H9 (cell line): ENCODE measurements around the gene OR13J1. TPM values are rescaled to one million over a fixed set of nuclear protein-coding genes. Genes with fewer than 3 reads are reported as not detected.

Source experiments
- DNase-seq: peaks from one replicate; pipeline ENCODE4 v3.0.0-alpha.2; 2017
- H2AFZ ChIP-seq: one replicate; pipeline ENCODE4 v1.6.1; 2013; ENCODE audit warnings: mild to moderate bottlenecking, low read length, control low read depth, moderate library complexity
- H2AK5ac ChIP-seq: 2 replicates; pipeline ENCODE4 v1.6.1; 2013; ENCODE audit warnings: low read length, control low read depth, mixed read lengths; ENCODE audit not compliant: insufficient read length
- H2BK120ac ChIP-seq: one replicate; pipeline ENCODE4 v1.6.1; 2013; ENCODE audit warnings: low read depth, mild to moderate bottlenecking, low read length, control low read depth, inconsistent platforms; ENCODE audit not compliant: poor library complexity, severe bottlenecking
- H2BK12ac ChIP-seq: 2 replicates; pipeline ENCODE4 v1.6.1; 2013; ENCODE audit warnings: low read length, control low read depth, mixed read lengths, low read depth; ENCODE audit not compliant: insufficient read length
- H2BK15ac ChIP-seq: 2 replicates; pipeline ENCODE4 v1.6.1; 2013; ENCODE audit warnings: low read depth, low read length, control low read depth
- H2BK20ac ChIP-seq: one replicate; pipeline ENCODE4 v1.6.1; 2013; ENCODE audit warnings: low read depth, mild to moderate bottlenecking, low read length, control low read depth, inconsistent platforms; ENCODE audit not compliant: poor library complexity, severe bottlenecking
- H2BK5ac ChIP-seq: 2 replicates; pipeline ENCODE4 v1.6.1; 2013; ENCODE audit warnings: low read length, control low read depth, mixed read lengths; ENCODE audit not compliant: insufficient read length
- H3K14ac ChIP-seq: 2 replicates; pipeline ENCODE4 v1.6.1; 2013; ENCODE audit warnings: low read length, control low read depth; ENCODE audit not compliant: insufficient read depth
- H3K18ac ChIP-seq: 2 replicates; pipeline ENCODE4 v1.6.1; 2013; ENCODE audit warnings: low read depth, mild to moderate bottlenecking, mixed read lengths, low read length, control low read depth; ENCODE audit not compliant: insufficient read length
- H3K23ac ChIP-seq: 2 replicates; pipeline ENCODE4 v1.6.1; 2013; ENCODE audit warnings: low read length, control low read depth, mixed read lengths, low read depth; ENCODE audit not compliant: insufficient read length
- H3K23me2 ChIP-seq: 2 replicates; pipeline ENCODE4 v1.6.1; 2013; ENCODE audit warnings: low read depth, mild to moderate bottlenecking, mixed read lengths, low read length, control low read depth; ENCODE audit not compliant: insufficient read length, poor library complexity, severe bottlenecking
- H3K27ac ChIP-seq: 2 replicates; pipeline ENCODE4 v1.5.1; 2013; ENCODE audit warnings: low read length, control low read depth, mixed read lengths, low read depth; ENCODE audit not compliant: insufficient read length
- H3K27me3 ChIP-seq: 2 replicates; pipeline ENCODE4 v1.6.1; 2013; ENCODE audit warnings: low read length, control low read depth, inconsistent platforms; ENCODE audit not compliant: insufficient read depth
- H3K4ac ChIP-seq: 2 replicates; pipeline ENCODE4 v1.6.1; 2013; ENCODE audit warnings: low read depth, mild to moderate bottlenecking, control low read depth, inconsistent platforms, low read length, moderate library complexity
- H3K4me1 ChIP-seq: 2 replicates; pipeline ENCODE4 v1.6.1; 2013; ENCODE audit warnings: low read length, control low read depth, inconsistent platforms; ENCODE audit not compliant: insufficient read depth
- H3K4me2 ChIP-seq: 2 replicates; pipeline ENCODE4 v1.6.1; 2013; ENCODE audit warnings: low read length, control low read depth, mixed read lengths; ENCODE audit not compliant: insufficient read length, insufficient read depth
- H3K56ac ChIP-seq: 2 replicates; pipeline ENCODE4 v1.6.1; 2013; ENCODE audit warnings: low read depth, mild to moderate bottlenecking, mixed read lengths, low read length, control low read depth; ENCODE audit not compliant: insufficient read length
- H3K79me1 ChIP-seq: 2 replicates; pipeline ENCODE4 v1.6.1; 2013; ENCODE audit warnings: low read depth, mild to moderate bottlenecking, moderate library complexity, low read length, control low read depth, inconsistent platforms; ENCODE audit not compliant: insufficient read depth, poor library complexity, severe bottlenecking
- H3K79me2 ChIP-seq: 2 replicates; pipeline ENCODE4 v1.6.1; 2013; ENCODE audit warnings: low read length, control low read depth, inconsistent platforms; ENCODE audit not compliant: insufficient read depth
- H3K9ac ChIP-seq: 2 replicates; pipeline ENCODE4 v1.6.1; 2013; ENCODE audit warnings: low read length, control low read depth, mixed read lengths; ENCODE audit not compliant: insufficient read length; ENCODE audit errors: extremely low read depth
- H3K9me3 ChIP-seq: one replicate; pipeline ENCODE4 v1.6.1; 2013; ENCODE audit warnings: low read depth, low read length, inconsistent platforms; ENCODE audit not compliant: control insufficient read depth
- H3T11ph ChIP-seq: one replicate; pipeline ENCODE4 v1.6.1; 2013; ENCODE audit warnings: mild to moderate bottlenecking, low read length, control low read depth, inconsistent platforms
- H4K20me1 ChIP-seq: one replicate; pipeline ENCODE4 v1.6.1; 2013; ENCODE audit not compliant: control insufficient read depth, insufficient read length, insufficient read depth
- H4K5ac ChIP-seq: 2 replicates; pipeline ENCODE4 v1.6.1; 2013; ENCODE audit warnings: low read depth, mild to moderate bottlenecking, mixed read lengths, low read length, control low read depth; ENCODE audit not compliant: insufficient read length
- H4K8ac ChIP-seq: replicated peaks from 2 replicates; pipeline ENCODE4 v1.6.1; 2013; ENCODE audit warnings: low read length, control low read depth, mixed read lengths, low read depth; ENCODE audit not compliant: insufficient read length
- H4K91ac ChIP-seq: 2 replicates; pipeline ENCODE4 v1.6.1; 2013; ENCODE audit warnings: low read depth, mild to moderate bottlenecking, moderate library complexity, mixed read lengths, low read length, control low read depth; ENCODE audit not compliant: insufficient read length
- H3K27ac Mint-ChIP-seq, 3 experiments: 2 replicates in 2 of 3; 3 replicates in 1 of 3; pipeline ENCODE4 v1.8.0; 2020 to 2021; ENCODE audit warnings: mixed read lengths in 3 of 3, mild to moderate bottlenecking in 1 of 3, moderate library complexity in 1 of 3
- H3K27me3 Mint-ChIP-seq: 2 replicates; pipeline ENCODE4 v1.8.0; 2021; ENCODE audit warnings: low read depth, mild to moderate bottlenecking, moderate library complexity, mixed read lengths
- H3K36me3 Mint-ChIP-seq, 3 experiments: 2 replicates in 2 of 3; 3 replicates in 1 of 3; pipeline ENCODE4 v1.8.0; 2020 to 2021; ENCODE audit warnings: low read depth in 3 of 3, mixed read lengths in 3 of 3; ENCODE audit not compliant: insufficient read depth in 1 of 3
- H3K4me1 Mint-ChIP-seq, 2 experiments: 2 replicates each; pipeline ENCODE4 v1.8.0; 2020; ENCODE audit warnings: mixed read lengths in 2 of 2
- H3K4me3 Mint-ChIP-seq, 2 experiments: 2 replicates in 1 of 2; 3 replicates in 1 of 2; pipeline ENCODE4 v1.8.0; 2020 to 2021; ENCODE audit warnings: mild to moderate bottlenecking in 2 of 2, mixed read lengths in 2 of 2, moderate library complexity in 1 of 2
- H3K9me3 Mint-ChIP-seq, 2 experiments: 2 replicates in 1 of 2; 3 replicates in 1 of 2; pipeline ENCODE4 v1.8.0; 2020; ENCODE audit warnings: mild to moderate bottlenecking in 2 of 2, mixed read lengths in 2 of 2, moderate library complexity in 1 of 2
- WGBS: extraction: QIAGEN DNeasy Blood & Tissue Kit; methylation state at CpG from one replicate; pipeline ENCODE4 v1.1.7; 2013; ENCODE audit warnings: missing lambda C conversion rate, low lambda C conversion rate, mixed read lengths; ENCODE audit not compliant: insufficient read length; ENCODE audit errors: extremely low coverage; 5-methylcytosine and 5-hydroxymethylcytosine counted together
- total RNA-seq: library from RNA; stranded (reverse); gene quantifications from 2 replicates; pipeline ENCODE4 v1.2.1, GENCODE V29; 2021
- TF ChIP-seq, protein P1 (sequence below): fragments of 200-600 bp; sonication (generic); conservative IDR thresholded peaks from 3 replicates; pipeline ENCODE4 v1.8.0; 2021; ENCODE audit warnings: antibody characterized with exemption, mild to moderate bottlenecking

The OR13J1 gene
- total RNA-seq, 1 experiment from 2014 or later, result not detected

DNA sequence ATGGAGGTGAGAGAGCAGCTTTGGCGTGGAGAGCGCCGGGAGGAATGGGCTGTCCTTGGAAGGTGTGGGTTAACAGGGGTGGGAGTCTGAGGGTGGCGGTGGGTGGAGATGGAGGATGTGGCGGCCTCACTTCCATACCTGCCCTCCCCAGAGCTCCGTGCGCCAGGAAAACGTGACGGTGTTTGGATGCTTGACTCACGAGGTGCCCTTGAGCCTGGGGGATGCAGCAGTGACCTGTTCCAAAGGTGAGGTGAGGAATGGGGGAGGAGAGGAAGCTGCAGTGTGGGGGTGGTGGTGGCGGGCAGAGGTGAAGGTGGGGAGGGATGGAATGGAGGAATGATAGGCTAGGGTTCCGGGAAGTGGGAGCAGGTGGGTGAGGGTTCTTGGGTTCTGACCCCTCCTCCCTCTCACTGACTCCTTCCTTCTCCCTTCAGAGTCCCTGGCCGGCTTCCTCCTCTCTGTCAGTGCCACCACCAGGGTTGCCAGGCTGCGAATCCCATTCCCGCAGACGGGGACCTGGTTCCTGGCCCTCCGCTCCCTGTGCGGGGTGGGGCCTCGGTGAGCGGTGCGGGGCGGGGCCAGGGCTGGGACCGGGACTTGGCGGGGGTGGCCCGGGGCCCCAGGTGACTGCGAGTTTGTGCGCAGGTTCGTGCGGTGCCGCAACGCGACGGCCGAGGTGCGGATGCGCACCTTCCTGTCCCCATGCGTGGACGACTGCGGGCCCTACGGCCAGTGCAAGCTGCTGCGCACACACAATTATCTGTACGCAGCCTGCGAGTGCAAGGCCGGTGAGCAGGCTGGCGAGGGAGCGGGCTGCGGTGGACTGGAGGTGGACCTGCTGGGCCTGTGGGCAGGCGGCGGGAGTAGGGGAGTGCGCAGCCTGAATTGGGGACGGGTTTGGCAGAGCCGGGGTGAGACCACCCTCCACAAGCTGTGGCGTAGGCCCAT, 24.1 kb downstream of the OR13J1 start:
- Histone ChIP-seq H4K8ac (no peak overlapping the region), H3K9me3 (no peaks in the 10 kb centered on the region), H2BK15ac (no peak overlapping the region), H2BK20ac (no peak overlapping the region), H3K27me3 (no peaks in the 10 kb centered on the region; the same call in 1 of the 2 replicates), H2AFZ (no peak overlapping the region), H3K23ac (no peak overlapping the region), H3K79me1 (no peaks in the 10 kb centered on the region), H3K14ac (peak overlapping the region; percentile 27; the same call in 1 of the 2 replicates), H3K56ac (no peak overlapping the region), H4K5ac (no peak overlapping the region), H2AK5ac (no peak overlapping the region), H2BK120ac (no peak overlapping the region), H4K20me1 (no peaks in the 10 kb centered on the region), H3K4me2 (peak overlapping the region; percentile 79), H2BK5ac (no peak overlapping the region), H3T11ph (no peak overlapping the region), H4K91ac (no peak overlapping the region), H3K79me2 (no peaks in the 10 kb centered on the region), H3K4me1 (peaks cover 14% of the 10 kb centered on the region; the same call in 1 of the 2 replicates), H3K23me2 (peaks cover 7% of the 10 kb centered on the region), H3K27ac (no peak overlapping the region), H3K4ac (no peak overlapping the region), H2BK12ac (no peak overlapping the region), H3K9ac (peak overlapping the region; percentile 14), H3K18ac (peak overlapping the region; percentile 52)
- Mint-ChIP-seq H3K36me3 (peaks cover 1 to 17% (median 8%) of the 10 kb centered on the region in 3 experiments; a peak in 5 of 7 replicates), H3K9me3 (no peaks in the 10 kb centered on the region), H3K27me3 (peaks cover 17% of the 10 kb centered on the region), H3K4me1 (peaks cover 26 to 28% of the 10 kb centered on the region in 2 experiments), H3K4me3 (peak overlapping the region; percentile 77 to 86), H3K27ac (peak overlapping the region; percentile 64 to 92 (median 81); a peak in 6 of 7 replicates)
- peak; percentile 74 for DNase-seq
- TF ChIP-seq, protein P1, sequence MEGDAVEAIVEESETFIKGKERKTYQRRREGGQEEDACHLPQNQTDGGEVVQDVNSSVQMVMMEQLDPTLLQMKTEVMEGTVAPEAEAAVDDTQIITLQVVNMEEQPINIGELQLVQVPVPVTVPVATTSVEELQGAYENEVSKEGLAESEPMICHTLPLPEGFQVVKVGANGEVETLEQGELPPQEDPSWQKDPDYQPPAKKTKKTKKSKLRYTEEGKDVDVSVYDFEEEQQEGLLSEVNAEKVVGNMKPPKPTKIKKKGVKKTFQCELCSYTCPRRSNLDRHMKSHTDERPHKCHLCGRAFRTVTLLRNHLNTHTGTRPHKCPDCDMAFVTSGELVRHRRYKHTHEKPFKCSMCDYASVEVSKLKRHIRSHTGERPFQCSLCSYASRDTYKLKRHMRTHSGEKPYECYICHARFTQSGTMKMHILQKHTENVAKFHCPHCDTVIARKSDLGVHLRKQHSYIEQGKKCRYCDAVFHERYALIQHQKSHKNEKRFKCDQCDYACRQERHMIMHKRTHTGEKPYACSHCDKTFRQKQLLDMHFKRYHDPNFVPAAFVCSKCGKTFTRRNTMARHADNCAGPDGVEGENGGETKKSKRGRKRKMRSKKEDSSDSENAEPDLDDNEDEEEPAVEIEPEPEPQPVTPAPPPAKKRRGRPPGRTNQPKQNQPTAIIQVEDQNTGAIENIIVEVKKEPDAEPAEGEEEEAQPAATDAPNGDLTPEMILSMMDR, result no peak; the same call in 2 of the 3 replicates
- no CpG with 5 or more reads among the region's 53 CpGs for WGBS
